Hematopoietic multipotent progenitor cell treated with erythropoietin and hydrocortisone succinate and interleukin-3 and kit ligand, for 4 days (in vitro differentiated cells): ENCODE measurements around the gene SLC1A7.

ENCODE experiments used
- DNase-seq: peaks from one replicate; pipeline ENCODE4 v3.0.0-alpha.2; 2015

SLC1A7 gene

GRCh38 chr1:53074313-53075154 is 67.9 kb downstream of the SLC1A7 start:
- DNase-seq, result no peak

GRCh38 chr1:53073868-53074311 is 68.5 kb downstream of the SLC1A7 start:
- no peak for DNase-seq

- no peak for DNase-seq
Observed at GRCh38 chr1:53073287-53073686, 69.2 kb downstream of the SLC1A7 start.

- DNase-seq, result no peak
Observed at GRCh38 chr1:53071915-53072314, 70.5 kb downstream of the SLC1A7 start.

GRCh38 chr1:53071167-53071865 is 71.1 kb downstream of the SLC1A7 start:
- no peak for DNase-seq

GRCh38 chr1:53070621-53071020 is 71.8 kb downstream of the SLC1A7 start:
- DNase-seq, result no peak

- DNase-seq, result no peak
Observed at GRCh38 chr1:53069663-53070327, 72.6 kb downstream of the SLC1A7 start.

- DNase-seq, result no peak
Observed at GRCh38 chr1:53069265-53069662, 73.2 kb downstream of the SLC1A7 start.

- no peak for DNase-seq
Observed at GRCh38 chr1:53068314-53069099, 73.9 kb downstream of the SLC1A7 start.

- no peak for DNase-seq
Observed at GRCh38 chr1:53067886-53068285, 74.6 kb downstream of the SLC1A7 start.

- no peak for DNase-seq
Observed at GRCh38 chr1:53066891-53067738, 75.3 kb downstream of the SLC1A7 start.

GRCh38 chr1:53066488-53066887 is 76.0 kb downstream of the SLC1A7 start:
- no peak for DNase-seq

- DNase-seq, result no peak
Observed at GRCh38 chr1:53065391-53065790, 77.0 kb downstream of the SLC1A7 start.

- DNase-seq, result no peak
Observed at GRCh38 chr1:53063744-53064515, 78.5 kb downstream of the SLC1A7 start.

GRCh38 chr1:53062708-53063591 is 79.5 kb downstream of the SLC1A7 start:
- no peak for DNase-seq

GRCh38 chr1:53061859-53062707 is 80.4 kb downstream of the SLC1A7 start, which contains the start of gene PODN:
Gene PODN (plus strand): TSS chr1:53062213. CDS start chr1:53069856, 7,643 bp downstream.
- peak; percentile 31 for DNase-seq

- DNase-seq, result no peak
Observed at GRCh38 chr1:53061123-53061858, 81.1 kb downstream of the SLC1A7 start.

- no peak for DNase-seq
Observed at GRCh38 chr1:53060579-53060978, 81.9 kb downstream of the SLC1A7 start.
